Measurements from ENCODE around the gene EFCAB6. TPM values are rescaled to one million over a fixed set of nuclear protein-coding genes. Genes with fewer than 3 reads are reported as not detected.

The EFCAB6 gene
- total and polyA plus RNA-seq, 10 donors = 0.07 to 2.8 (median 0.78) TPM

DNA sequence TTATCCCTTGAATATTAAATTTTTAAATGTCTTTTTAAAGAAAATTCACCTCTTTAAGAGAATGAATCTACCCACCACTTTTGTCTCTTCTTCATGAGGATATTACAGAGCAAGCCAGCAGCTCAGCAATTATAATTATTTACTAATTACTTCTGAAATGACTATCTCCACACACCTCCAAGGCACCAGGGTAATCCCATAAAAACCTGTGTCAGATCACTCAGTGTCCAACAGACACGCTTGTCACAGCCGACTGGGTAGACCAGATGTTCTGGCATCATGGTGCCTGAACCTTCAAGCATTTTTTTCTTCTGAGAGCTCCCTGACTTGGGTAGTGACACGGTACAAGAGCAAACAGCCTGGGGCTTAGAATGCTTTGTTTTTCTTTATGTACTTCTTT is 61.4 kb downstream of the EFCAB6 start:
- Histone ChIP-seq H3K27ac (no peak overlapping the region), H3K27me3 (replicated peaks in 1 of 7) (peaks cover 0 to 14% (median 0%) of the 10 kb centered on the region in 7 donors), H3K9me3 (no peaks in the 10 kb centered on the region), H3K4me1 (no peaks in the 10 kb centered on the region), H3K36me3 (no peaks in the 10 kb centered on the region), H3K4me3 (no peak overlapping the region)
- TF ChIP-seq POLR2AphosphoS5 (IDR thresholded peaks at IDR 0.05) = no peak
- TF ChIP-seq, protein P1, sequence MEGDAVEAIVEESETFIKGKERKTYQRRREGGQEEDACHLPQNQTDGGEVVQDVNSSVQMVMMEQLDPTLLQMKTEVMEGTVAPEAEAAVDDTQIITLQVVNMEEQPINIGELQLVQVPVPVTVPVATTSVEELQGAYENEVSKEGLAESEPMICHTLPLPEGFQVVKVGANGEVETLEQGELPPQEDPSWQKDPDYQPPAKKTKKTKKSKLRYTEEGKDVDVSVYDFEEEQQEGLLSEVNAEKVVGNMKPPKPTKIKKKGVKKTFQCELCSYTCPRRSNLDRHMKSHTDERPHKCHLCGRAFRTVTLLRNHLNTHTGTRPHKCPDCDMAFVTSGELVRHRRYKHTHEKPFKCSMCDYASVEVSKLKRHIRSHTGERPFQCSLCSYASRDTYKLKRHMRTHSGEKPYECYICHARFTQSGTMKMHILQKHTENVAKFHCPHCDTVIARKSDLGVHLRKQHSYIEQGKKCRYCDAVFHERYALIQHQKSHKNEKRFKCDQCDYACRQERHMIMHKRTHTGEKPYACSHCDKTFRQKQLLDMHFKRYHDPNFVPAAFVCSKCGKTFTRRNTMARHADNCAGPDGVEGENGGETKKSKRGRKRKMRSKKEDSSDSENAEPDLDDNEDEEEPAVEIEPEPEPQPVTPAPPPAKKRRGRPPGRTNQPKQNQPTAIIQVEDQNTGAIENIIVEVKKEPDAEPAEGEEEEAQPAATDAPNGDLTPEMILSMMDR (IDR thresholded peaks at IDR 0.05 in 8 of 11, conservative IDR thresholded peaks at IDR 0.05 in 3 of 11) = no peak
- no peak for TF ChIP-seq POLR2A (IDR thresholded peaks at IDR 0.05)
- intact Hi-C loops (cut with DNase I; ENCODE audit: low total_unique reads) = no loop called here
- 66 to 93% (median 84%) methylated on average over 3 of the region's 3 CpGs for WGBS, 5 donors
- no peak for DNase-seq

DNA sequence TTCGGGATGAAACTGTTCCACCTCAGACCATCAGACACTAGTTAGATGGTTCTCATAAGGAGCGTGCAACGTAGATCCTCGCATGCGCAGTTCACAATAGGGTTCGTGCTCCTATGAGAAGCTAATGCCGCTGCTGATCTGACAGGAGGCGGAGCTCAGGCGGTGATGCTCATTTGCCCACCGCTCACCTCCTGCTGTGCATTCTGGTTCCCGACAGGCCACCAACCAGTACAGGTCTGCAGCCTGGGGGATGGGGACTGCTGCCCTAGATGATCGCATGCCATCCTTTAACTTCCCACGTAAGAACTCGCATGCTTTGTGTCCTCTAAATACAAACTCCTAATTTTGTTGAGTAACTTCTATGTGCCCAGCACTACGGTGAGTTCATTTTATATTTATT is 62.6 kb downstream of the EFCAB6 start:
- Histone ChIP-seq H3K36me3 (no peaks in the 10 kb centered on the region), H3K9me3 (no peaks in the 10 kb centered on the region), H3K4me1 (no peaks in the 10 kb centered on the region), H3K4me3 (no peak overlapping the region), H3K27me3 (replicated peaks in 1 of 7) (peaks cover 0 to 14% (median 0%) of the 10 kb centered on the region in 7 donors), H3K27ac (no peak overlapping the region)
- TF ChIP-seq POLR2A (IDR thresholded peaks at IDR 0.05) (no peak), POLR2AphosphoS5 (IDR thresholded peaks at IDR 0.05) (no peak)
- TF ChIP-seq, protein P1 (IDR thresholded peaks at IDR 0.05 in 8 of 11, conservative IDR thresholded peaks at IDR 0.05 in 3 of 11) = no peak
- WGBS, 5 donors = 78 to 84% (median 80%) methylated on average over 15 of the region's 15 CpGs
- DNase-seq = no peak
- intact Hi-C loops (cut with DNase I; ENCODE audit: low total_unique reads) = no loop called here

DNA sequence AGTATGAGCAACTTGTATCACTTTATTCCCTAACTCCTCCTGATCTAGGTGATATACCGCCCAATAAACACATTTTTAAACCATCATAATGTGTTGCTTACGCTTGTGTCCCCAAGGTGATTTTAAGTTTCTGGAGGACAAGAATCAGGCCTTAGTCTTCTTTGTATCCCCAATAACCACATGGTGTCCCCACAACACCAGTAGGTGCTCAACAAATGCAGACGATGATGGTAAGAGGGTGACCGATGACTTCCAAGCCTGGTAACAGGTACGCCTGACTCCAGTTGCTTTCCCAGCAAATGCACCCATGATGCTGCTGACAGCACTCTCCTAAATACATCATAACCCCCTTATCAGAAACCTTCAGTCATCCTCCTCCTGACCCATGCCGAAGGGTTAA is 64.2 kb downstream of the EFCAB6 start:
- 84 to 92% (median 90%) methylated on average over 6 of the region's 6 CpGs for WGBS, 5 donors
- intact Hi-C loops (cut with DNase I; ENCODE audit: low total_unique reads) = no loop called here
- Histone ChIP-seq H3K36me3 (no peaks in the 10 kb centered on the region), H3K4me3 (no peak overlapping the region), H3K9me3 (no peaks in the 10 kb centered on the region), H3K27ac (no peak overlapping the region), H3K27me3 (replicated peaks in 1 of 7) (peaks cover 0 to 18% (median 0%) of the 10 kb centered on the region in 7 donors), H3K4me1 (no peaks in the 10 kb centered on the region)
- no peak for TF ChIP-seq POLR2AphosphoS5 (IDR thresholded peaks at IDR 0.05)
- no peak for TF ChIP-seq POLR2A (IDR thresholded peaks at IDR 0.05)
- TF ChIP-seq, protein P1 (IDR thresholded peaks at IDR 0.05 in 8 of 11, conservative IDR thresholded peaks at IDR 0.05 in 3 of 11) = no peak
- no peak for DNase-seq

DNA sequence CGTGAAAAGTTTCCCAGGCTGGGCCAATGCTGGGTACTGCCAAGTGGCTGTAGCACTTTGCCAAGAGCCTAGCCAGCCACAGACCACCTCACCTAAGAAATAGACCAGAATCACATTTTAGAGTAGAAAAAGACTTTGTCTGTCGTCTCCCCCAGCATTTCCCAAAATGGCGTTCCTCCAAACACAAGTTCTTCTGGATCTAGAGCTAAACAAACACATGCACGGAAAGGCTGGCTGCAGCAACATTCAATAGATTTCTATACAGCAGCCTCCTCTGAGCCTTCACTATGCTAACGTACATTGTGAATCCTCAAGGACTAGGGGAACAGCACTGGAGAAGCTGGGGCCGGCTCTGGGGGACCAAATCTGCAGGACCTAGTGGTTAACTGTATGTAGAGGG is 65.0 kb downstream of the EFCAB6 start:
- 78 to 97% (median 90%) methylated on average over 6 of the region's 6 CpGs for WGBS, 5 donors
- Histone ChIP-seq H3K4me1 (no peaks in the 10 kb centered on the region), H3K27ac (no peak overlapping the region), H3K27me3 (replicated peaks in 1 of 7) (peaks cover 0 to 18% (median 0%) of the 10 kb centered on the region in 7 donors), H3K36me3 (no peaks in the 10 kb centered on the region), H3K9me3 (no peaks in the 10 kb centered on the region), H3K4me3 (no peak overlapping the region)
- no peak for DNase-seq
- TF ChIP-seq POLR2A (IDR thresholded peaks at IDR 0.05) (no peak), POLR2AphosphoS5 (IDR thresholded peaks at IDR 0.05) (no peak)
- TF ChIP-seq, protein P1 (IDR thresholded peaks at IDR 0.05 in 8 of 11, conservative IDR thresholded peaks at IDR 0.05 in 3 of 11) = no peak
- intact Hi-C loops (cut with DNase I; ENCODE audit: low total_unique reads) = no loop called here
